Spleen (tissue), 7 donors: ENCODE measurements around the gene ELP4.

Experiments
- CTCF ChIP-seq, 11 experiments: fragments of 200-600 bp in 7 of 11; fragments of 450-650 bp in 4 of 11; sonication (generic) in 4 of 11; IDR thresholded peaks in 8 of 11; conservative IDR thresholded peaks in 3 of 11; 1 replicate in 7 of 11; 2 replicates in 4 of 11; pipeline versions ENCODE4 v1.4.0 to v1.8.0; 2016 to 2021; ENCODE audit warnings: antibody characterized with exemption in 11 of 11, inconsistent platforms in 4 of 11, mild to moderate bottlenecking in 1 of 11
- POLR2A ChIP-seq, 3 donors: fragments of 450-650 bp; IDR thresholded peaks; one replicate each; pipeline ENCODE4 v1.5.1; 2017; ENCODE audit warnings: antibody characterized with exemption in 3 of 3, mild to moderate bottlenecking in 1 of 3
- POLR2AphosphoS5 ChIP-seq, 3 donors: sonication (generic); formaldehyde crosslinking; IDR thresholded peaks; one replicate each; pipeline ENCODE4 v1.5.1; 2017; ENCODE audit warnings: antibody characterized with exemption in 3 of 3
- donor health status: DM: no; HTN: no; CAD: no; lungs with moderate emphysema.
- donor health status: DM: no; HTN: no; CAD: no.
- donor health status: DM: no; HTN: no; CAD: no.

GRCh38 chr11:31780078-31780477 lies 270.5 kb downstream of the ELP4 start:
- TF ChIP-seq CTCF (IDR thresholded peaks at IDR 0.05 in 8 of 11, conservative IDR thresholded peaks at IDR 0.05 in 3 of 11) (no peak), POLR2AphosphoS5 (IDR thresholded peaks at IDR 0.05) (no peak), POLR2A (IDR thresholded peaks at IDR 0.05) (no peak)
